ENCODE data around the gene SEC14L1. TPM values are rescaled to one million over a fixed set of nuclear protein-coding genes. Genes with fewer than 3 reads are reported as not detected.

The SEC14L1 gene
- total RNA-seq, 1 donor from 2014 or later, result 40.5 TPM

DNA sequence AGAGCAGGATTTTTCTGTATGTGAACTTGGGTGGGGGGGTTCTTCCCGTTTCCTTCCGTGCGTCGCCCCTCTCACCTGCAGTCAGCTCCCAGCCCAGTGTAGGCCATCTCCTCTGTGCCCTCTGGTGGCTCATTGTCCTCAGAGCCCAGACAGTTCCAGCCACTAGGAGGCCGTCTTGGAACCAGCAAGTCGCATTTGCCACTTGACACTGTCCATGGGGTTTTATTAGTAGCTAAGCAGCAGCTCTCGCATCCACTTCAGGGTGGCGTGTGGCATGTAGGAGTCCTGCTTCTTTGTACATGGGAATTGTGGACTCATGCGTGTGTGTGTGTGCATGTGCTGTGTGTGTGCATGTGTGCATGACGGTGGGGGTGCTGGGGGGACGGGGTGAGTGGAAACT lies 74.0 kb downstream of the SEC14L1 start:
- H3K4me1 ChIP-seq, result no peaks in the 10 kb centered on the region
- H3K27ac ChIP-seq, result no peak overlapping the region
- H3K9me3 ChIP-seq, result no peaks in the 10 kb centered on the region
- TF ChIP-seq, protein P1, sequence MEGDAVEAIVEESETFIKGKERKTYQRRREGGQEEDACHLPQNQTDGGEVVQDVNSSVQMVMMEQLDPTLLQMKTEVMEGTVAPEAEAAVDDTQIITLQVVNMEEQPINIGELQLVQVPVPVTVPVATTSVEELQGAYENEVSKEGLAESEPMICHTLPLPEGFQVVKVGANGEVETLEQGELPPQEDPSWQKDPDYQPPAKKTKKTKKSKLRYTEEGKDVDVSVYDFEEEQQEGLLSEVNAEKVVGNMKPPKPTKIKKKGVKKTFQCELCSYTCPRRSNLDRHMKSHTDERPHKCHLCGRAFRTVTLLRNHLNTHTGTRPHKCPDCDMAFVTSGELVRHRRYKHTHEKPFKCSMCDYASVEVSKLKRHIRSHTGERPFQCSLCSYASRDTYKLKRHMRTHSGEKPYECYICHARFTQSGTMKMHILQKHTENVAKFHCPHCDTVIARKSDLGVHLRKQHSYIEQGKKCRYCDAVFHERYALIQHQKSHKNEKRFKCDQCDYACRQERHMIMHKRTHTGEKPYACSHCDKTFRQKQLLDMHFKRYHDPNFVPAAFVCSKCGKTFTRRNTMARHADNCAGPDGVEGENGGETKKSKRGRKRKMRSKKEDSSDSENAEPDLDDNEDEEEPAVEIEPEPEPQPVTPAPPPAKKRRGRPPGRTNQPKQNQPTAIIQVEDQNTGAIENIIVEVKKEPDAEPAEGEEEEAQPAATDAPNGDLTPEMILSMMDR (IDR thresholded peaks at IDR 0.05), result peak in 1 of 3 experiments; percentile 22
- TF ChIP-seq POLR2A (IDR thresholded peaks at IDR 0.05) (no peak), POLR2AphosphoS5 (IDR thresholded peaks at IDR 0.05; ENCODE audit: insufficient read depth in 1 of 2, low read depth in 1 of 2) (no peak)
- H3K4me3 ChIP-seq, result no peak overlapping the region
- H3K27me3 ChIP-seq, result no peaks in the 10 kb centered on the region
- intact Hi-C loops (cut with DNase I), result loop anchor here (10.0 kb wide), 1 partner anchor 120 kb away; no protein-coding TSS in a partner anchor
- DNase-seq (ENCODE audit: extremely low spot score in 2 of 2), result no peak
- peaks cover 0 to 67% of the 10 kb centered on the region in 2 donors for H3K36me3 ChIP-seq

DNA sequence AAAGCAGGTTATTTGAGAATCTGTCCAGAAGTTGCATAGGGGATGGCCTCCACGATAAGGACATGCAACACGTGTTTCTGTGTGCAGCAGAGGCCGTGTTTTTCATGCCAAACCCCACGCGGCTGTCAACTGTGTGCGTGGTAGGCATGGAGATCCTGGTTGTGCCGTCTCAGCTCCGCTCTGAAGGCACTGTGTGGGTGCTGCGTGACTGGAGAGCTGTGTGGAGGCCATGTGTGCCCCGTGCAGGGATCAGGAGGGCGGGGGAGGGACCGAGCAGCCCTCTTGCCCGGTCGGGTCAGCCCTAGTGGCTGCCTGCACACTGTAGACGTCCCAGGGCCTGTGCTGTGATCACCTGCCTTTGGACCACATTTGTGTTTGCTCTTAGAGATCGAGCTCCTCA lies 74.5 kb downstream of the SEC14L1 start:
- intact Hi-C loops (cut with DNase I), result loop anchor here (10.0 kb wide), 1 partner anchor 120 kb away; no protein-coding TSS in a partner anchor
- peaks cover 0 to 62% of the 10 kb centered on the region in 2 donors for H3K36me3 ChIP-seq
- TF ChIP-seq, protein P1 (IDR thresholded peaks at IDR 0.05), result no peak
- no peak for TF ChIP-seq POLR2A (IDR thresholded peaks at IDR 0.05)
- no peak for TF ChIP-seq POLR2AphosphoS5 (IDR thresholded peaks at IDR 0.05; ENCODE audit: insufficient read depth in 1 of 2, low read depth in 1 of 2)

DNA sequence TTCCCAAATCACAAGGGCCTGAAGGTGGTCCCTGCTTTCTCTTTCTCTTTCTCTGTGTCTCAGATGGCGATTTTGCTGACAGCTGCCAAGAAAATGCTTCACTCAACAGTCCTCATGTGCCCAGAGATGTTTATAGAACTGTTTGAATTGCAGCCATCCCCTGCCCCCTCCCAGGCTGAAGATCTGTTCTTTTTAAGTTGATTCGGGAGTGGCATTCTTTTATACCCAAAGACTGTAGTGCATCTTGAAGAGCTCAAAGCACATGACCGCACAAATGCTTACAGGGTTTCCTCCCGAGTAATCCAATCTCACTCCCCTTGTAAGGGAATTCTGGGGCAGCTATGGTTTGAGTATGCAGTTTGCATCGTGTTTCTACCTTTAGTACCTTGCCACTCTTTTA lies 75.7 kb downstream of the SEC14L1 start:
- intact Hi-C loops (cut with DNase I), result loop anchor here (10.0 kb wide), 1 partner anchor 122 kb away; no protein-coding TSS in a partner anchor
- Histone ChIP-seq H3K27ac (no peak overlapping the region), H3K4me1 (no peaks in the 10 kb centered on the region), H3K4me3 (no peak overlapping the region), H3K27me3 (no peaks in the 10 kb centered on the region), H3K36me3 (peaks cover 0 to 50% of the 10 kb centered on the region in 2 donors), H3K9me3 (no peaks in the 10 kb centered on the region)
- no peak for DNase-seq (ENCODE audit: extremely low spot score in 2 of 2)
- TF ChIP-seq POLR2A (IDR thresholded peaks at IDR 0.05), result no peak

More for the DNA sequence above, 74.5 kb downstream of the SEC14L1 start:
- no peaks in the 10 kb centered on the region for H3K9me3 ChIP-seq
- H3K4me3 ChIP-seq, result no peak overlapping the region
- H3K27ac ChIP-seq, result no peak overlapping the region
- DNase-seq (ENCODE audit: extremely low spot score in 2 of 2), result no peak
- H3K27me3 ChIP-seq, result no peaks in the 10 kb centered on the region
- no peaks in the 10 kb centered on the region for H3K4me1 ChIP-seq

DNA sequence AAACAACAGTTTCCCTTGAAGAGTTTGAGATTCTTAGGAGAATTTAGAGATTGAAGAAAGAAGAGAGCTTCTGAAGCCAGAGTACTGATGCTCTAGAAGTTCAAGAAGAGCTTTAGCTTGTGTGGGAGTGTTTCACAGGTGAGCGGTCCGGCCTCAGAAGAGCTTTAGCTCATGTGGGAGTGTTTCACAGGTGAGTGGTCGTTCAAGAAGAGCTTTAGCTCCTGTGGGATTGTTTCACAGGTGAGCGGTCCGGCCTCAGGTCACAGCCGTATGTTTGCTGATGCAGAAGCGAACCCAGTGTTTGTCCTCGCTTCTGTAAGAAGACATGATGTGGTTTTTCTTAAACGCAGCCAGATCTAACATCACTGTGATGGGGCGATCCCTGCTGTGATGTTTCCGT lies 76.4 kb downstream of the SEC14L1 start:
- TF ChIP-seq, protein P1 (IDR thresholded peaks at IDR 0.05), result no peak
- no peak for TF ChIP-seq POLR2AphosphoS5 (IDR thresholded peaks at IDR 0.05; ENCODE audit: insufficient read depth in 1 of 2, low read depth in 1 of 2)
- TF ChIP-seq POLR2A (IDR thresholded peaks at IDR 0.05), result no peak
- H3K36me3 ChIP-seq, result peaks cover 0 to 43% of the 10 kb centered on the region in 2 donors

DNA sequence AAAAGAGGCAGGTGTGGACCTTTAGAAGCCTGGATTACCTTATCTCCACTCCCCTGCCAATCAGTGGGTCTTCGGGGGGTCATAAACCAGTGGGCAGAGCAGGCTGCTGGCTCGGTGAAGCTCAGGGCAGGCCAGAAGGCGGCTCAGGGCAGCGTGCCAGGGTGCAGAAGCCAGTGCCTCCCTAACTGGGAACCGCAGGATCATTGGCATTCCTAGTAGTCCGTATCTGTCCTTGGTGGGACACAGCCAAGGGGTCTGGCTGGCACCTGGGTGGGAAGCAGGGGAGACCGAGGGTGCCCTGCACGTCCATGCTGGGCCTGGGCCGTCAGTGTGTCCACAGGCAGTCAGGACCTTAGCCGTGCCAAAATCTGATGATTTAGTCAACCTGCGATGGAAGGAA lies 76.8 kb downstream of the SEC14L1 start:
- H3K9me3 ChIP-seq, result no peaks in the 10 kb centered on the region
- no peak overlapping the region for H3K27ac ChIP-seq
- H3K27me3 ChIP-seq, result no peaks in the 10 kb centered on the region
- TF ChIP-seq, protein P1 (IDR thresholded peaks at IDR 0.05), result no peak
- TF ChIP-seq POLR2A (IDR thresholded peaks at IDR 0.05), result no peak
- no peak for TF ChIP-seq POLR2AphosphoS5 (IDR thresholded peaks at IDR 0.05; ENCODE audit: insufficient read depth in 1 of 2, low read depth in 1 of 2)
- peaks cover 0 to 39% of the 10 kb centered on the region in 2 donors for H3K36me3 ChIP-seq
- no peaks in the 10 kb centered on the region for H3K4me1 ChIP-seq
- H3K4me3 ChIP-seq, result no peak overlapping the region
- intact Hi-C loops (cut with DNase I), result loop anchor here (10.0 kb wide), 1 partner anchor 123 kb away; no protein-coding TSS in a partner anchor
- no peak for DNase-seq (ENCODE audit: extremely low spot score in 2 of 2)

More for the DNA sequence above, 76.4 kb downstream of the SEC14L1 start:
- Histone ChIP-seq H3K4me3 (no peak overlapping the region), H3K27me3 (no peaks in the 10 kb centered on the region), H3K9me3 (no peaks in the 10 kb centered on the region), H3K4me1 (no peaks in the 10 kb centered on the region), H3K27ac (no peak overlapping the region)
- intact Hi-C loops (cut with DNase I), result loop anchor here (10.0 kb wide), 1 partner anchor 122 kb away; no protein-coding TSS in a partner anchor
- DNase-seq (ENCODE audit: extremely low spot score in 2 of 2), result no peak
